ENCODE measurements around the gene ERBIN. TPM values are rescaled to one million over a fixed set of nuclear protein-coding genes. Genes with fewer than 3 reads are reported as not detected.
"Not testable (repeated sequence)": the region's sequence is repeated elsewhere in the genome, so short reads cannot be mapped to it uniquely, and the experiment has no call there.

ERBIN gene
- total RNA-seq, 1 donor from 2014 or later = 67.0 TPM

DNA sequence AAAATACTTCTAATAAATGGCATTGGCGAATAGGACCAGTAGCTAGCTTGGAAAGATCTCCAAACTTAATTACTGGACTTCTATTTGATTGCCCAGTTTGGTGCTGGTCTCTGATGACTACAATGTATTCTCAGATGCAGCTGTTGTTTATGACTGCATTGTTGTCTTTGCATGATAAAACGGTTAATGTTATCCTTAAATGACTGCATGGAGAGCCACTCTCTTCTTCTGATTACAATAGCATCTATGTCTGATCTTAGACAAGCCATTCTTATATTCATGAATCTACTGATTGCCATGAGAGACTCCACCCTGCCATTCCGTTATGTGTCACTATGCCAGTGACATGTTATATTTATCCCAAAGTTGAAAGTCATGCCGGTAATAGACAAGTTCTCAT lies 42.9 kb upstream of the ERBIN start:
- no peaks in the 10 kb centered on the region for H3K4me1 ChIP-seq
- no peaks in the 10 kb centered on the region for H3K36me3 ChIP-seq
- TF ChIP-seq, protein P1, sequence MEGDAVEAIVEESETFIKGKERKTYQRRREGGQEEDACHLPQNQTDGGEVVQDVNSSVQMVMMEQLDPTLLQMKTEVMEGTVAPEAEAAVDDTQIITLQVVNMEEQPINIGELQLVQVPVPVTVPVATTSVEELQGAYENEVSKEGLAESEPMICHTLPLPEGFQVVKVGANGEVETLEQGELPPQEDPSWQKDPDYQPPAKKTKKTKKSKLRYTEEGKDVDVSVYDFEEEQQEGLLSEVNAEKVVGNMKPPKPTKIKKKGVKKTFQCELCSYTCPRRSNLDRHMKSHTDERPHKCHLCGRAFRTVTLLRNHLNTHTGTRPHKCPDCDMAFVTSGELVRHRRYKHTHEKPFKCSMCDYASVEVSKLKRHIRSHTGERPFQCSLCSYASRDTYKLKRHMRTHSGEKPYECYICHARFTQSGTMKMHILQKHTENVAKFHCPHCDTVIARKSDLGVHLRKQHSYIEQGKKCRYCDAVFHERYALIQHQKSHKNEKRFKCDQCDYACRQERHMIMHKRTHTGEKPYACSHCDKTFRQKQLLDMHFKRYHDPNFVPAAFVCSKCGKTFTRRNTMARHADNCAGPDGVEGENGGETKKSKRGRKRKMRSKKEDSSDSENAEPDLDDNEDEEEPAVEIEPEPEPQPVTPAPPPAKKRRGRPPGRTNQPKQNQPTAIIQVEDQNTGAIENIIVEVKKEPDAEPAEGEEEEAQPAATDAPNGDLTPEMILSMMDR (IDR thresholded peaks at IDR 0.05) = no peak
- no peaks in the 10 kb centered on the region for H3K9me3 ChIP-seq
- no peak for ATAC-seq
- intact Hi-C loops (cut with DNase I) = no loop called here
- no peak for DNase-seq
- no peak overlapping the region for H3K4me3 ChIP-seq
- no peaks in the 10 kb centered on the region for H3K27me3 ChIP-seq
- H3K27ac ChIP-seq = no peak overlapping the region

DNA sequence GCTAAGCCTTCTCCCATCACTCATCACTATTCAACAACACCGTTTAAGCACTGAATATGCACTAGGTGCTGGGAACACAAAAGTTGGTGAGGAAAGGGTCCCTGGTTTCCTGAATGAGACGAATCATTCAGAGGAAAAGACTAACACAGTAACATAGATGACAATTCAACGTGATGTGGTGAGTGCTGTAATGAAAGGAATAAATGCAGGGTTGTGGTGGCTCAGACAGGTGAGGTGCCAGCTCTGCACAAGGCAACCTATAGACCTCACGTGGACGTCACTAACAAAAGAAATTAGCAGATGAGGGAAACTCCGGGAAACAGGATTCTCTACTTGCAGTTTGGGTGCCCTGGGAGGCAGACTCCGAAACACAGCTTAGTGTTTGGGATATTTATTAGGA lies 40.0 kb upstream of the ERBIN start:
- Histone ChIP-seq H3K27ac (no peak overlapping the region), H3K4me3 (no peak overlapping the region), H3K27me3 (no peaks in the 10 kb centered on the region), H3K4me1 (no peaks in the 10 kb centered on the region), H3K9me3 (no peaks in the 10 kb centered on the region), H3K36me3 (no peaks in the 10 kb centered on the region)
- no peak for ATAC-seq
- no peak for DNase-seq
- TF ChIP-seq, protein P1 (IDR thresholded peaks at IDR 0.05) = no peak
- intact Hi-C loops (cut with DNase I) = no loop called here

DNA sequence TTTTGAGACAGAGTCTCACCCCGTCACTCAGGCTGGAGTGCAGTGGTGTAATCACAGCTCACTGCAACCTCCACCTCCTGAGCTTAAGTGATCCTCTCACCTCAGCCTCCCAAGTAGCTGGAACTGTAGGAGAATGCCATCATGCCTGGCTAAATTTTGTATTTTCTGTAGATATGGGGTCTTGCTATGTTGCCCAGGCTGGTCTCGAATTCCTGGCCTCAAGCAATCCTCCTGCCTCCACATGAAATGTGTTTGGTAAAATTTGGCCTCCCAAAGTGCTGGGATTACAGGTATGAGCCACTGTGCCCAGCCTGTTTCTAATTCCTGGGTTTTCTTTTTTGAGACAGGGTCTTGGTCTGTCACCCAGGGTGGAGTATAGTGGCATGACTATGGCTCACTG lies 34.4 kb upstream of the ERBIN start:
- intact Hi-C loops (cut with DNase I); DNase-seq; H3K27me3 ChIP-seq; H3K36me3 ChIP-seq; ATAC-seq; H3K4me3 ChIP-seq; H3K27ac ChIP-seq; H3K9me3 ChIP-seq; H3K4me1 ChIP-seq: not testable (repeated sequence)

DNA sequence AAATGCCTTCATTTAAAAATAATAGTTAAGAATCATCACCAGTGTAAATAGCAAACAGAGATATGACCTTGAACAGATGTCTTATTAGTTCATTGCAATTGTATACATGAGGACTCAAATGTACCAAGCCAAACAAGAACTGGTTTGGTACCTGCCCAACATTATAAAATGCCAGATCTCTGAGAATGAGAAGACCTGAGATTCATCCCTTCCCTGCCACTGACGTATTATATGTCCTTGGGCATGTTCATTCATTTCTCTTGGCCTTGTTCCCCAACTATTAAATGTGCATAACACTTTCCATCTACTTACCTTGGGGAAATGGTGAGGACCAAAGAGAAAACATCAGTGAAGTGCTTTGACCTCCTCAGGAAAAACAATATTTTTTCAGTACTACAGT lies 33.6 kb upstream of the ERBIN start:
- intact Hi-C loops (cut with DNase I) = no loop called here
- no peaks in the 10 kb centered on the region for H3K4me1 ChIP-seq
- TF ChIP-seq, protein P1 (IDR thresholded peaks at IDR 0.05) = no peak
- H3K36me3 ChIP-seq = no peaks in the 10 kb centered on the region
- DNase-seq = no peak
- no peak for ATAC-seq
- no peak overlapping the region for H3K27ac ChIP-seq
- no peaks in the 10 kb centered on the region for H3K27me3 ChIP-seq
- no peak overlapping the region for H3K4me3 ChIP-seq
- H3K9me3 ChIP-seq = no peaks in the 10 kb centered on the region

DNA sequence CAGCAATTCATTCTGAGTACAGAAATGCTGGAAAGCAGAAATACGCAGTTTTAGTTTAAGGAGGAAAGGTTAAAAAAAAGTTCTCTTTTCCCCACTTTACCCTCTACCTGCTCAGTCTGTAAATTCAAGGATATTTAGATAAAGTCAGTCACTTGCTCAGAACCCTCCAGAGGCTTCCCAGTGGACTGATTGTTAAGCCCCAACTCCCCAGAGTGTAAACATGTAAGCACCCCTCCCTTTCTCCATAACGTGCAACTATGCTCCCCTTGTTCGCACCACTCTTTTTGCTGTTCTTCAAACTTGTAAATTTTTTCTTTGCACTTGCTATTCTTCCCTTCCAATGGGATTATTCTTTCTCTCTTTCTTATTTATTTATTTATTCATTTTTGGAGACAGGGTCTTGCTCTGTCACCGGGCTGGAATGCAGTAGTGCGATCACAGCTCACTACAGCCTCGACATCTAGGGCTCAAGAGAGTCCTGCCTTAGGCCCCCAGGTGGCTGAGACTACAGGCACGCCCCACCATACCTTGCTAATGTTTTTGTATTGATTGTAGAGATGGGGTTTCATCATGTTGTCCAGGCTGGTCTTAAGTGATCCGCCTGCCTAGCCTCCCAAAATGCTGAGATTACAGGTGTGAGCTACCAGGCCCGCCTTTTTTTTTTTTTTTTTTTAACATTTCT lies 32.5 kb upstream of the ERBIN start:
- Histone ChIP-seq H3K4me1 (no peaks in the 10 kb centered on the region), H3K4me3 (no peak overlapping the region), H3K9me3 (no peaks in the 10 kb centered on the region), H3K36me3 (no peaks in the 10 kb centered on the region), H3K27ac (no peak overlapping the region), H3K27me3 (no peaks in the 10 kb centered on the region)
- ATAC-seq (no peak), DNase-seq (no peak)
- intact Hi-C loops (cut with DNase I) = no loop called here
- TF ChIP-seq, protein P1 (IDR thresholded peaks at IDR 0.05) = no peak

DNA sequence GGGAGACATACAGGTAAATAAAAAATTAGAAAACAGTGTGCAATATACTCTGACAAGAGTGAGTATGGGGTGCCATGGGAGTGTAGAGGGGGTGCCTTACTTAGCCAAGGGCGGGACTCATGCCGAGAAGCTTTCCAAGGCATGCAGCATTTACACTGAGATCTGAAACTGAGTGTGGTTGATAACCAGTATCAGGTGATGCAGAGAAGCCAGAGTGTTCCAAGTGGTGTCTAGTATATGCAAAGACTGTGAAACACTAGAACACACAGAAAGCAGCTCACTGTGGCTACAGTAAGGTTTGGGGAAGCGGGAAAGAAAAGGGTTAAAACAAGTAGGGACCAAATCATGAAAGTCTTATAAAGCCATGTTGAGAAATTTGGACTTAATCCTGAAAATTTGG lies 30.5 kb upstream of the ERBIN start:
- no peak for ATAC-seq
- Histone ChIP-seq H3K27me3 (no peaks in the 10 kb centered on the region), H3K4me3 (no peak overlapping the region), H3K9me3 (no peaks in the 10 kb centered on the region), H3K36me3 (no peaks in the 10 kb centered on the region), H3K27ac (no peak overlapping the region), H3K4me1 (no peaks in the 10 kb centered on the region)
- TF ChIP-seq, protein P1 (IDR thresholded peaks at IDR 0.05) = no peak
- no peak for DNase-seq
- intact Hi-C loops (cut with DNase I) = no loop called here

Data from upper lobe of right lung (tissue), 1 donor.